NCI-H748 treated with DMSO at 0.1 percent for 48 hours (cell line): ENCODE data around the gene MYH1.
"Not testable (repeated sequence)": the region's sequence is repeated elsewhere in the genome, so short reads cannot be mapped to it uniquely, and the experiment has no call there.

Experiments
- DNase-seq: peaks from one replicate; lab custom pipeline; 2025; lab: John Stamatoyannopoulos, UW

Gene MYH1

GRCh38 chr17:10518271-10519037 is at the start of gene MYH1:
MYH1 (minus strand) TSS chr17:10518542; CDS start chr17:10516642, 1,900 bp downstream.
- DNase-seq = no peak

- DNase-seq = no peak
Observed at GRCh38 chr17:10563991-10564660, 45.8 kb upstream of the MYH1 start.

- no peak for DNase-seq
Observed at GRCh38 chr17:10558049-10558448, 39.7 kb upstream of the MYH1 start.

- no peak for DNase-seq
Observed at GRCh38 chr17:10557422-10557821, 39.1 kb upstream of the MYH1 start.

GRCh38 chr17:10556301-10557005 is 38.1 kb upstream of the MYH1 start:
- no peak for DNase-seq

- DNase-seq = no peak
Observed at GRCh38 chr17:10550014-10550413, 31.7 kb upstream of the MYH1 start.

- DNase-seq = no peak
Observed at GRCh38 chr17:10549096-10549842, 30.9 kb upstream of the MYH1 start, which contains the start of gene MYH2. MYH2 (minus strand) TSS chr17:10549658; CDS start chr17:10547920, 1,738 bp downstream.

GRCh38 chr17:10547351-10547750 is 29.0 kb upstream of the MYH1 start:
- no peak for DNase-seq

- not testable (repeated sequence) for DNase-seq
Observed at GRCh38 chr17:10543486-10543885, 25.1 kb upstream of the MYH1 start.

- DNase-seq = not testable (repeated sequence)
Observed at GRCh38 chr17:10541179-10541578, 22.8 kb upstream of the MYH1 start.

GRCh38 chr17:10532026-10532425 is 13.7 kb upstream of the MYH1 start:
- no peak for DNase-seq

- DNase-seq = no peak
Observed at GRCh38 chr17:10527419-10527818, 9.1 kb upstream of the MYH1 start.

GRCh38 chr17:10526517-10526916 is 8.2 kb upstream of the MYH1 start:
- DNase-seq = no peak

- DNase-seq = no peak
Observed at GRCh38 chr17:10523064-10523463, 4.7 kb upstream of the MYH1 start.

- no peak for DNase-seq
Observed at GRCh38 chr17:10521949-10522348, 3.6 kb upstream of the MYH1 start.

GRCh38 chr17:10516638-10517037 is 1.7 kb downstream of the MYH1 start:
- no peak for DNase-seq

GRCh38 chr17:10516065-10516464 is 2.3 kb downstream of the MYH1 start:
- no peak for DNase-seq

- DNase-seq = no peak
Observed at GRCh38 chr17:10513299-10514067, 4.9 kb downstream of the MYH1 start.

- no peak for DNase-seq
Observed at GRCh38 chr17:10512856-10513255, 5.5 kb downstream of the MYH1 start.

GRCh38 chr17:10499950-10500349 is 18.4 kb downstream of the MYH1 start:
- DNase-seq = no peak

GRCh38 chr17:10492004-10492403 is 26.3 kb downstream of the MYH1 start:
- DNase-seq = no peak
